ENCODE data around the gene IRF2BP2. TPM values are rescaled to one million over a fixed set of nuclear protein-coding genes. Genes with fewer than 3 reads are reported as not detected.

The IRF2BP2 gene
- total RNA-seq, 2 donors from 2014 or later: 82.7 to 83.3 TPM

DNA sequence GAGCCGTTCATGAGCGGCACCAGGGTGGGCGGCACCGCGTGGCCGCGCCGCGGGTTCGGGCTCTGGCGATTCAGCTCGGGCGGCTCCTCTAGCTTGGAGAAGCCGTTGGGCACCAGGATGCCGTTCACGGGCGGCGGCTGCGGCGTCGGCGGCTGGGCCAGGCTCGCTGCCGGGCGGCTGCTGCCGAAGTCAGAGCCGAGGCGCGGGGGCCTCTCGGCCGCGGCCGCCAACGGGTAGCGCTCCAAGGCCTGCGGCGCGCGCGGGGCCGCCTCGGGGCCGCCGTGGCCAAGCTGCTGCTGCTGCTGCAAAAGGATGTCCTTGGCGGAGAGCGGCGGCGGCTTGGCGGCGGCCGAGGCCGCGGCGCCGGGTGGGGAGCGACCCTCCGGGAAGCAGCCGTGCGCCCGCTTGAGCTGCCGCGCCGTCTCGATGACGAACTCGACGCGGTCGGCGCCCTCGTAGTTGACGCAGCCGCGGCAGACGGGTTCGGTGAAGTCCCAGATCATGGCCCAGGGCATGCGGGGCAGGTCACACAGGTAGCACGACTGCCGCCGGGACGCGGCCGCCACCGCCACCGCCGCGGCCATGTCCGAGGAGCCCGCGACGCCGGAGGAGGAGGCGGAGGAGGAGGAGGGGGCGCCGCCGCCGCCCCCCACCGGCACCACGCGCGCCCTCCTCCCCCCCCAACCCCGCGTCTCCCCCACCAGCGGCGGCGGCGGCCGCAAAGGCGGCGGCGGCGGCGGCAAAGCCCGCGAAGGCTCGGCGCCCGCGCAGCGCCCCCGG, 877 bp downstream of the IRF2BP2 start:
- Histone ChIP-seq H3K4me3 (peak overlapping the region; percentile 50 to 61), H3K9me3 (no peaks in the 10 kb centered on the region), H3K27ac (peak overlapping the region; percentile 99 to 100 (median 100)), H3K36me3 (replicated peaks in 1 of 2; ENCODE audit: insufficient read depth in 1 of 2, low read depth in 2 of 2) (peaks cover 3 to 4% of the 10 kb centered on the region in 2 donors), H3K4me1 (peaks cover 32% of the 10 kb centered on the region), H3K27me3 (no peaks in the 10 kb centered on the region)
- WGBS, 2 donors: 0 to 1% methylated on average over 2 to 78 of the region's 121 CpGs
- peak; percentile 60 to 64 (median 62) for DNase-seq
- TF ChIP-seq POLR2A (IDR thresholded peaks at IDR 0.05): peak; percentile 36 to 55 (median 54)
- TF ChIP-seq, protein P1, sequence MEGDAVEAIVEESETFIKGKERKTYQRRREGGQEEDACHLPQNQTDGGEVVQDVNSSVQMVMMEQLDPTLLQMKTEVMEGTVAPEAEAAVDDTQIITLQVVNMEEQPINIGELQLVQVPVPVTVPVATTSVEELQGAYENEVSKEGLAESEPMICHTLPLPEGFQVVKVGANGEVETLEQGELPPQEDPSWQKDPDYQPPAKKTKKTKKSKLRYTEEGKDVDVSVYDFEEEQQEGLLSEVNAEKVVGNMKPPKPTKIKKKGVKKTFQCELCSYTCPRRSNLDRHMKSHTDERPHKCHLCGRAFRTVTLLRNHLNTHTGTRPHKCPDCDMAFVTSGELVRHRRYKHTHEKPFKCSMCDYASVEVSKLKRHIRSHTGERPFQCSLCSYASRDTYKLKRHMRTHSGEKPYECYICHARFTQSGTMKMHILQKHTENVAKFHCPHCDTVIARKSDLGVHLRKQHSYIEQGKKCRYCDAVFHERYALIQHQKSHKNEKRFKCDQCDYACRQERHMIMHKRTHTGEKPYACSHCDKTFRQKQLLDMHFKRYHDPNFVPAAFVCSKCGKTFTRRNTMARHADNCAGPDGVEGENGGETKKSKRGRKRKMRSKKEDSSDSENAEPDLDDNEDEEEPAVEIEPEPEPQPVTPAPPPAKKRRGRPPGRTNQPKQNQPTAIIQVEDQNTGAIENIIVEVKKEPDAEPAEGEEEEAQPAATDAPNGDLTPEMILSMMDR (IDR thresholded peaks at IDR 0.05): no peak
- no peak for ATAC-seq
- intact Hi-C loops (cut with DNase I): no loop called here

DNA sequence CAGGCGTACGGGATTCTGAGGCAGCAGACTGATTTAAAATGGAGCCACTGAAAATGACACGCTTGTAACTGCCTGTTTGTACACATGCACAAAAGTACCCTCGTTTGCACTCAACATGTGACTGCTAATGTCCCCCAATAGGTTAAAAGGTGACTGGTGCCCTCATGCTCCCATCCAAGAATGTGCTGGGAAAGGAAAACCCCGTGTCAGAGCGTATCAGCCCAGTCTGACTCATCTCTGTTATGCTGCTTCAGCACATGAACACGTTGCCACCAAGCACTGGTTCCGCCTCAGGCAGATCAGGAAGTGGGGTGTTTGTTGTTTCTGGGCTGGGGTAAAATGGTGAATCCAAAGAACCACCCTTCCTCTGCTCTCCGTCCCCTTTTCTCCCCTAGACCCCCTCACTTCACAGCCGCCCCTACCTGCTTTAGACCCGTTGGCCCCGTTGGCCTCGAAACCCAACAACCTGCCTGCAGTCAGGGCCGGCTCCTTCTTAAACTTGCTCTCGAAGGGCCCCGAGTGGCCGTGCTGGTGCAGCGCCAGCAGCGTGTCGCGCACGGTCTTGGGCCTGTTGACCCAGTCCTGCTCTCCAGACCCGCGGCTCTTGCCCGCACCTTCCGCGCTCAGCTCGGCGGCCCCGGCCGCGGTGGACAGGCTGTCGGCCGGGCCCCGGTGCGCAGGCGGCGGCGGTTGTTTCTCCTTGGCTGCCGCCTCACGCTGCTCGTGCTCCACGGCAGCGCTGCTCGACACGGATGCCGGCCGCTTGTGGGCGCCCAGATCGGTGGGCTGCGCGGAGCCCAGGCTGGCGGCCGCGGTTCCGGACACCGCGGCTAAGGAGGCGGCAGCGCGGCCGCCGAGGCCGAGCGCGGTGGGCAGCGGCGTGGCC, 1.7 kb downstream of the IRF2BP2 start:
- ATAC-seq (peak; percentile 16), DNase-seq (peak; percentile 79 to 94 (median 86))
- no peaks in the 10 kb centered on the region for H3K27me3 ChIP-seq
- H3K4me3 ChIP-seq: peak overlapping the region; percentile 7 to 61
- no peaks in the 10 kb centered on the region for H3K9me3 ChIP-seq
- H3K27ac ChIP-seq: peak overlapping the region; percentile 99 to 100 (median 100)
- intact Hi-C loops (cut with DNase I): no loop called here
- peaks cover 32% of the 10 kb centered on the region for H3K4me1 ChIP-seq
- H3K36me3 ChIP-seq (replicated peaks in 1 of 2; ENCODE audit: insufficient read depth in 1 of 2, low read depth in 2 of 2): peaks cover 3 to 4% of the 10 kb centered on the region in 2 donors
- WGBS, 2 donors: 0 to 1% methylated on average over 16 to 51 of the region's 68 CpGs
- TF ChIP-seq, protein P1 (IDR thresholded peaks at IDR 0.05): peak in 3 of 7 experiments; percentile 15 to 22 (median 21)
- peak; percentile 39 to 90 (median 86) for TF ChIP-seq POLR2A (IDR thresholded peaks at IDR 0.05)

DNA sequence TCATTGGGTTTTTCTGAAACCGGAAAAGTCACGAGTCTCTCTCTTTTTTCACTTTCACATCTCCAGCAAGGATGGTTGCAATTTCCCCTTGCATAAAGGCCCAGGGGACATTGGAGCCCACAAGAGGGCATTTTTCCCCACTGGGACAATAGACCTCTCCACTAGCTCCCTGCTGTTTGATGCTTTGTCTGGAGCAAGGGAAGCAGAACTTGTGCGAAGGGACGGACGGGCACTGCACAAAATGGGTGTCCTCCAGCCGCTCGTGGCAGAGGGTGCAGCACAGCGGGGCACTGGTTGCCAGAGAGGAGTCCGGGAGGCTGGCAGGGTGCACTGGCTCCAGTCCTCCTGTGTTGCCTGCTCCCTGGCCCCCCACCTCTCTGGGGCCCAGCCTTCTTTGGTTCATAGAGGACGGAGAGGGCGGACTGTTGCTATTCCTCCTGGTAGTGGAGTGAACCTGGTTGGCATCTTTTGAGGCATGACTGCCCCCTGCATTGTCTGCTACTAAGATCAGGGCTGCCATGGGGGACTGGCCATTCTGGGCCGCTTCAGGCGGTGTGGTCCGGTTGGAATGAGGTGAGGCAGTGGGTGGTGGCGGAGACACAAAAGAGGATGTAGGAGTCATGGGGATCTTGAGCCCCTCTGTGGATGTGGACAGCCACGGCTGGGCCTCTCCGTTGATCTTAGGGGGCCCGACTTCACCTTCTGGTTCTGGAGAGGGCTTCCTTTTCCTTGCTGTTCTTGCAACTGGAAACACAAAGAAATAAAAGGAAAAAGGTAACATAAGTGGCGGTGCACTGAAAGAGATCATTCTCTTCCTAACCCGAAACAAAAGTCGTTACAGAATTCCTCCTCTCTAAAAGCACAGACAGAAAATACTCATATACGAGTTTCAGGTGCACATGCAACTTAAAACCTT, 2.6 kb downstream of the IRF2BP2 start:
- Histone ChIP-seq H3K27me3 (no peaks in the 10 kb centered on the region), H3K36me3 (replicated peaks in 1 of 2; ENCODE audit: insufficient read depth in 1 of 2, low read depth in 2 of 2) (peaks cover 3 to 4% of the 10 kb centered on the region in 2 donors), H3K4me3 (peak overlapping the region; percentile 7 to 61), H3K27ac (peak overlapping the region; percentile 99 to 100 (median 100)), H3K9me3 (no peaks in the 10 kb centered on the region), H3K4me1 (peaks cover 32% of the 10 kb centered on the region)
- 0 to 1% methylated on average over 22 of the region's 22 CpGs for WGBS, 2 donors
- TF ChIP-seq, protein P1 (IDR thresholded peaks at IDR 0.05): peak in 3 of 7 experiments; percentile 32 to 38 (median 33)
- no peak for TF ChIP-seq POLR2A (IDR thresholded peaks at IDR 0.05)
- intact Hi-C loops (cut with DNase I): no loop called here
- ATAC-seq (no peak), DNase-seq (peak; percentile 49 to 58 (median 54))

DNA sequence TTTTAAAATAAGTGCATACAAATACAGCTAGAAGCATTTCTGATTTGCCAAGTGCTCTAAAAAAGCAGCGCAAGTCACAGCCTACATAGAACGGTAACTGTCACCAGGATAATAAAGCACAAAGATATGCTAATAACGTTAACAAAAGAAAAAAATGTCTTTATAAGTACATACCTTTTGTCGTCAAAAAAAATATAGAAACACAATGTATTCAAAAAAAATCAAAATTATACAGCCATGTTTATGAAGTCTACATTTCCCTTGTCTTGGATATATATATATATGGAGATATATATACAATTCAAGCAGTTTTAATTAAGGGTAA, 3.2 kb downstream of the IRF2BP2 start:
- peak overlapping the region; percentile 71 to 100 (median 100) for H3K27ac ChIP-seq
- WGBS, 2 donors: 1% methylated on average over 4 of the region's 4 CpGs
- no peaks in the 10 kb centered on the region for H3K27me3 ChIP-seq
- peaks cover 3 to 4% of the 10 kb centered on the region in 2 donors for H3K36me3 ChIP-seq (replicated peaks in 1 of 2; ENCODE audit: insufficient read depth in 1 of 2, low read depth in 2 of 2)
- intact Hi-C loops (cut with DNase I): no loop called here
- peak overlapping the region; percentile 18 to 61 for H3K4me3 ChIP-seq
- ATAC-seq (no peak), DNase-seq (no peak)
- TF ChIP-seq, protein P1 (IDR thresholded peaks at IDR 0.05): no peak
- TF ChIP-seq POLR2A (IDR thresholded peaks at IDR 0.05): no peak
- peaks cover 32% of the 10 kb centered on the region for H3K4me1 ChIP-seq
- H3K9me3 ChIP-seq: no peaks in the 10 kb centered on the region
